Endothelial cell of umbilical vein (primary cell): ENCODE measurements around the gene PIAS2. TPM values are rescaled to one million over a fixed set of nuclear protein-coding genes. Genes with fewer than 3 reads are reported as not detected.

Source experiments
- BruUV-seq: library from RNA; stranded (reverse); fragments of 400-500 nt; replicated peaks from 2 replicates; lab custom pipeline; 2021; lab: Mats Ljungman, UMichigan
- CTCF ChIA-PET: fragments of 300-600, 350-600 bp; sonication (Branson Sonifier 250); formaldehyde crosslinking; loops from one replicate; lab custom pipeline; 2021; ENCODE audit warnings: antibody characterized with exemption, inconsistent platforms; lab: Charles Lee
- POLR2A ChIA-PET: fragments of 300-600, 350-600 bp; sonication (Branson Sonifier 250); formaldehyde crosslinking; loops from one replicate; lab custom pipeline; 2021; ENCODE audit warnings: antibody characterized with exemption, inconsistent platforms; lab: Charles Lee
- DNase-seq: peaks from one replicate; pipeline ENCODE4 v3.0.0-alpha.2; 2011; ENCODE audit warnings: low read depth, low spot score
- FAIRE-seq: peaks from 2 replicates; lab custom pipeline; 2011; peaks lifted over from hg19 to GRCh38; lab: Jason Lieb, UNC
- H2AFZ ChIP-seq: 2 replicates; pipeline ENCODE4 v1.6.0; 2012; ENCODE audit warnings: low read depth, low read length, control low read depth, inconsistent platforms
- H3K27ac ChIP-seq: 2 replicates; pipeline ENCODE4 v1.5.1; 2011; ENCODE audit warnings: low read depth, mild to moderate bottlenecking, control low read depth, low read length, moderate library complexity; ENCODE audit not compliant: insufficient read depth
- H3K27me3 ChIP-seq, 2 experiments: 2 replicates each; pipeline versions ENCODE4 v1.6.0 to v1.6.1; 2011; ENCODE audit warnings: low read length in 2 of 2, mixed read lengths in 1 of 2; ENCODE audit not compliant: control insufficient read depth in 2 of 2, insufficient read depth in 2 of 2
- H3K36me3 ChIP-seq, 2 experiments: 2 replicates in 1 of 2; 3 replicates in 1 of 2; pipeline ENCODE4 v1.5.1; 2011; ENCODE audit warnings: low read length in 2 of 2, mild to moderate bottlenecking in 1 of 2, moderate library complexity in 1 of 2; ENCODE audit not compliant: control insufficient read depth in 2 of 2, insufficient read depth in 2 of 2; ENCODE audit errors: extremely low read depth in 1 of 2
- H3K4me1 ChIP-seq: 3 replicates; pipeline ENCODE4 v1.5.1; 2011; ENCODE audit warnings: mild to moderate bottlenecking, low read length; ENCODE audit not compliant: control insufficient read depth, insufficient read depth; ENCODE audit errors: extremely low read depth
- H3K4me2 ChIP-seq: 2 replicates; pipeline ENCODE4 v1.6.1; 2011; ENCODE audit warnings: low read length, control low read depth, mixed read lengths; ENCODE audit not compliant: insufficient read depth
- H3K4me3 ChIP-seq, 3 experiments: fragments of 200-600 bp in 1 of 3; sonication (generic), shearing (Covaris generic) in 1 of 3; replicated peaks in 1 of 3; 2 replicates each; pipeline ENCODE4 v1.5.1; 2011 to 2016; ENCODE audit warnings: control low read depth in 3 of 3, low read length in 3 of 3, mild to moderate bottlenecking in 2 of 3, inconsistent platforms in 1 of 3, low read depth in 1 of 3, moderate library complexity in 1 of 3; ENCODE audit not compliant: insufficient read depth in 1 of 3
- H3K79me2 ChIP-seq: 2 replicates; pipeline ENCODE4 v1.6.0; 2012; ENCODE audit warnings: low read length, inconsistent platforms; ENCODE audit not compliant: control insufficient read depth, insufficient read depth
- H3K9ac ChIP-seq: replicated peaks from 2 replicates; pipeline ENCODE3; 2011; ENCODE audit warnings: low read length, control low read depth; ENCODE audit not compliant: insufficient read depth; ENCODE audit errors: extremely low read depth
- H3K9me1 ChIP-seq: replicated peaks from 3 replicates; pipeline ENCODE4 v1.6.0; 2011; ENCODE audit warnings: mild to moderate bottlenecking, low read length; ENCODE audit not compliant: control insufficient read depth, insufficient read depth; ENCODE audit errors: extremely low read depth
- H3K9me3 ChIP-seq: replicated peaks from 2 replicates; pipeline ENCODE4 v1.5.1; 2012; ENCODE audit warnings: low read length, inconsistent platforms; ENCODE audit not compliant: control insufficient read depth, insufficient read depth
- H4K20me1 ChIP-seq: replicated peaks from 2 replicates; pipeline ENCODE3; 2011; ENCODE audit warnings: mild to moderate bottlenecking, low read length; ENCODE audit not compliant: control insufficient read depth, insufficient read depth; ENCODE audit errors: extremely low read depth
- CTCF ChIP-seq, 2 donors: IDR thresholded peaks; 1 replicate in 1 of 2; 2 replicates in 1 of 2; pipeline ENCODE4 v1.5.1; 2011; ENCODE audit warnings: low read length in 2 of 2, mild to moderate bottlenecking in 2 of 2, moderate library complexity in 2 of 2, control low read depth in 1 of 2, inconsistent platforms in 1 of 2, low read depth in 1 of 2; ENCODE audit not compliant: insufficient read depth in 1 of 2; ENCODE audit errors: extremely low read depth in 1 of 2
- EZH2 ChIP-seq: IDR thresholded peaks from 2 replicates; pipeline ENCODE4 v1.6.1; 2012; ENCODE audit warnings: borderline replicate concordance, low read depth, mild to moderate bottlenecking, moderate library complexity, low read length, inconsistent platforms; ENCODE audit not compliant: severe bottlenecking
- FOS ChIP-seq: IDR thresholded peaks from 2 replicates; pipeline ENCODE4 v1.6.1; 2011; ENCODE audit warnings: mild to moderate bottlenecking, low read length, moderate library complexity, borderline replicate concordance; ENCODE audit not compliant: insufficient read depth
- GATA2 ChIP-seq: IDR thresholded peaks from 2 replicates; pipeline ENCODE4 v1.7.0; 2011; ENCODE audit warnings: low read depth, mild to moderate bottlenecking, moderate library complexity, mixed read lengths, low read length; ENCODE audit not compliant: insufficient read length, insufficient read depth
- JUN ChIP-seq: IDR thresholded peaks from 2 replicates; pipeline ENCODE4 v1.6.1; 2011; ENCODE audit warnings: borderline replicate concordance, low read depth; ENCODE audit not compliant: insufficient read length, insufficient read depth
- MAX ChIP-seq: IDR thresholded peaks from 2 replicates; pipeline ENCODE4 v1.6.1; 2011; ENCODE audit not compliant: insufficient read depth, insufficient read length
- MYC ChIP-seq: IDR thresholded peaks from one replicate; pipeline ENCODE4 v1.6.1; 2011; ENCODE audit warnings: mild to moderate bottlenecking, low read depth, low read length
- POLR2A ChIP-seq: IDR thresholded peaks from 2 replicates; pipeline ENCODE4 v1.6.1; 2012; ENCODE audit warnings: low read depth, mild to moderate bottlenecking, control low read depth, low read length
- POLR2AphosphoS5 ChIP-seq: IDR thresholded peaks from 2 replicates; pipeline ENCODE4 v1.6.1; 2012; ENCODE audit warnings: low read depth, mild to moderate bottlenecking, control low read depth, low read length, moderate library complexity; ENCODE audit not compliant: insufficient read depth
- dilution Hi-C: fragments of 300-500 bp; cut with MboI; formaldehyde crosslinking; loops from one replicate; pipeline ENCODE4 v1.15.0; 2019; ENCODE audit warnings: low sequenced_read_pairs; ENCODE audit not compliant: extremely low pct_ligation_motif_present
- intact Hi-C: fragments of 100-400 bp; cut with micrococcal nuclease; formaldehyde crosslinking; loops from one replicate; pipeline ENCODE4 v1.10.0; 2022
- polyA plus RNA-seq, 4 experiments: library from polyadenylated mRNA; depleted of rRNA in 3 of 4; stranded (reverse) in 3 of 4; unstranded in 1 of 4; fragments of >200 nt; gene quantifications; 2 replicates each; pipeline versions ENCODE4 v1.2.1 to v1.2.3, GENCODE V29; 2011 to 2012; ENCODE audit warnings: missing spikeins in 1 of 4
- total RNA-seq: library from RNA; stranded (reverse); gene quantifications from 2 replicates; pipeline ENCODE4 v1.2.3, GENCODE V29; 2021

Gene PIAS2
- total and polyA plus RNA-seq, 2 donors (not counting 3 experiments of a cell fraction or from before 2014, with no cell fraction given): 7.0 to 34.3 TPM

- dilution Hi-C loops (no loop called here), intact Hi-C loops (no loop called here)
- Histone ChIP-seq H2AFZ (no peak overlapping the region), H3K79me2 (no peaks in the 10 kb centered on the region), H3K9me1 (peaks cover 2% of the 10 kb centered on the region), H3K9ac (no peak overlapping the region), H3K27ac (no peak overlapping the region), H3K9me3 (no peaks in the 10 kb centered on the region), H3K4me2 (no peak overlapping the region), H3K4me1 (no peaks in the 10 kb centered on the region), H3K36me3 (peaks cover 0 to 3% of the 10 kb centered on the region in 2 experiments), H3K4me3 (no peak overlapping the region), H3K27me3 (no peaks in the 10 kb centered on the region), H4K20me1 (no peaks in the 10 kb centered on the region)
- TF ChIP-seq MYC: no peak
- TF ChIP-seq GATA2: no peak
- TF ChIP-seq MAX: no peak
- TF ChIP-seq FOS: no peak
- TF ChIP-seq JUN: no peak
- no peak for TF ChIP-seq EZH2
- TF ChIP-seq POLR2AphosphoS5: no peak
- no peak for TF ChIP-seq CTCF (IDR thresholded peaks at IDR 0.05; ENCODE audit: extremely low read depth in 1 of 2, insufficient read depth in 1 of 2, low read depth in 1 of 2, low read length in 2 of 2)
- TF ChIP-seq POLR2A: no peak
- no peak for FAIRE-seq
- ChIA-PET POLR2A (no interaction called here), CTCF (no interaction called here)
- no TSS peak for BruUV-seq
- DNase-seq: no peak
Measured at GRCh38 chr18:46830633-46831032, 86.7 kb downstream of the PIAS2 start.
